HEK293 (cell line): Measurements from ENCODE around the gene NAPG.
"Not testable (repeated sequence)": the region's sequence is repeated elsewhere in the genome, so short reads cannot be mapped to it uniquely, and the experiment has no call there.

Experiments
- CTCF ChIA-PET: fragments of 350-600 bp; formaldehyde crosslinking; extraction: SDS; loops from one replicate; lab custom pipeline; 2021; ENCODE audit warnings: antibody characterized with exemption; lab: Yijun Ruan, JAX
- POLR2A ChIA-PET: fragments of 300-600 bp; formaldehyde crosslinking; extraction: SDS; loops from one replicate; lab custom pipeline; 2020; ENCODE audit warnings: antibody characterized with exemption, inconsistent platforms; lab: Yijun Ruan, JAX
- H3K27ac ChIP-seq: fragments of 200-500 bp; sonication (Bioruptor generic); 2 replicates; pipeline ENCODE4 v1.5.1; 2014; ENCODE audit warnings: low read depth, low read length, control low read depth, inconsistent platforms; ENCODE audit errors: extremely low read depth
- H3K36me3 ChIP-seq, 2 experiments: fragments of 200-500 bp in 1 of 2; sonication (Bioruptor generic) in 1 of 2; 1 replicate in 1 of 2; 2 replicates in 1 of 2; pipeline ENCODE4 v1.5.1; 2014 to 2017; ENCODE audit warnings: inconsistent platforms in 2 of 2, low read length in 2 of 2; ENCODE audit not compliant: control insufficient read depth in 2 of 2, insufficient read depth in 1 of 2
- H3K4me1 ChIP-seq: fragments of 200-500 bp; sonication (Bioruptor generic); 2 replicates; pipeline ENCODE4 v1.5.1; 2014; ENCODE audit warnings: mild to moderate bottlenecking, low read length, inconsistent platforms; ENCODE audit not compliant: control insufficient read depth, insufficient read depth
- H3K4me3 ChIP-seq: 2 replicates; pipeline ENCODE4 v1.5.1; 2011; ENCODE audit warnings: low read depth, mild to moderate bottlenecking, control low read depth, low read length, moderate library complexity
- H3K9me3 ChIP-seq: fragments of 200-500 bp; sonication (Bioruptor generic); 2 replicates; pipeline ENCODE4 v1.5.1; 2014; ENCODE audit warnings: low read depth, low read length, inconsistent platforms; ENCODE audit not compliant: control insufficient read depth, insufficient read depth
- BCL11A ChIP-seq: fragments of 450-650 bp; formaldehyde crosslinking; IDR thresholded peaks from 2 replicates; pipeline ENCODE4 v1.5.1; 2016; ENCODE audit warnings: low read depth, missing biosample characterization, missing genetic modification characterization
- MZF1 ChIP-seq: fragments of 450-650 bp; formaldehyde crosslinking; IDR thresholded peaks from 2 replicates; pipeline ENCODE4 v1.5.1; 2017; ENCODE audit warnings: missing biosample characterization, missing genetic modification characterization, borderline replicate concordance
- PRDM1 ChIP-seq: fragments of 450-650 bp; formaldehyde crosslinking; IDR thresholded peaks from 2 replicates; pipeline ENCODE4; 2016; ENCODE audit warnings: missing biosample characterization, missing genetic modification characterization
- TRIM28 ChIP-seq: IDR thresholded peaks from 2 replicates; pipeline ENCODE4 v1.6.1; 2011; ENCODE audit warnings: low read length, control low read depth, borderline replicate concordance
- ZBTB26 ChIP-seq: fragments of 450-650 bp; formaldehyde crosslinking; optimal IDR thresholded peaks from 2 replicates; pipeline ENCODE3; 2016; ENCODE audit warnings: missing biosample characterization, mild to moderate bottlenecking, missing genetic modification characterization
- ZBTB44 ChIP-seq: fragments of 450-650 bp; IDR thresholded peaks from 2 replicates; pipeline ENCODE4 v1.5.1; 2018; ENCODE audit warnings: missing biosample characterization, mild to moderate bottlenecking, missing genetic modification characterization
- ZBTB7A ChIP-seq: fragments of 450-650 bp; formaldehyde crosslinking; IDR thresholded peaks from 2 replicates; pipeline ENCODE4 v1.5.1; 2016; ENCODE audit warnings: low read depth, missing biosample characterization, missing genetic modification characterization
- ZNF112 ChIP-seq: fragments of 450-650 bp; formaldehyde crosslinking; IDR thresholded peaks from 2 replicates; pipeline ENCODE4 v1.5.0; 2017; ENCODE audit warnings: missing biosample characterization, missing genetic modification characterization
- ZNF248 ChIP-seq: fragments of 450-650 bp; formaldehyde crosslinking; IDR thresholded peaks from 2 replicates; pipeline ENCODE4 v1.5.1; 2017; ENCODE audit warnings: missing biosample characterization, missing genetic modification characterization
- ZNF274 ChIP-seq, 2 experiments: fragments of 200-500 bp in 1 of 2; fragments of 450-650 bp in 1 of 2; sonication (Bioruptor generic) in 1 of 2; formaldehyde crosslinking in 1 of 2; IDR thresholded peaks; 2 replicates each; pipeline versions ENCODE4 v1.5.1 to v1.6.1; 2014 to 2016; ENCODE audit warnings: borderline replicate concordance in 1 of 2, inconsistent platforms in 1 of 2, low read length in 1 of 2, missing biosample characterization in 1 of 2, missing genetic modification characterization in 1 of 2
- ZNF302 ChIP-seq: fragments of 450-650 bp; formaldehyde crosslinking; IDR thresholded peaks from 2 replicates; pipeline ENCODE4 v1.5.1; 2016; ENCODE audit warnings: missing biosample characterization, missing genetic modification characterization, low read depth
- ZNF398 ChIP-seq: fragments of 450-650 bp; formaldehyde crosslinking; IDR thresholded peaks from 2 replicates; pipeline ENCODE4 v1.5.1; 2017; ENCODE audit warnings: missing biosample characterization, missing genetic modification characterization
- ZNF514 ChIP-seq: fragments of 450-650 bp; formaldehyde crosslinking; IDR thresholded peaks from 2 replicates; pipeline ENCODE4 v1.5.1; 2016; ENCODE audit warnings: missing biosample characterization, missing genetic modification characterization
- ZNF529 ChIP-seq: fragments of 450-650 bp; formaldehyde crosslinking; IDR thresholded peaks from 2 replicates; pipeline ENCODE4 v1.5.1; 2017; ENCODE audit warnings: missing genetic modification characterization, missing biosample characterization; ENCODE audit not compliant: insufficient replicate concordance
- ZNF701 ChIP-seq: fragments of 450-650 bp; formaldehyde crosslinking; IDR thresholded peaks from 2 replicates; pipeline ENCODE4 v1.5.1; 2016; ENCODE audit warnings: missing biosample characterization, missing genetic modification characterization
- ZSCAN23 ChIP-seq: fragments of 450-650 bp; formaldehyde crosslinking; IDR thresholded peaks from 2 replicates; pipeline ENCODE4 v1.5.1; 2016; ENCODE audit warnings: missing biosample characterization, missing genetic modification characterization
- ZSCAN30 ChIP-seq: fragments of 450-650 bp; IDR thresholded peaks from 2 replicates; pipeline ENCODE4 v1.5.1; 2018; ENCODE audit warnings: missing biosample characterization, mild to moderate bottlenecking, missing genetic modification characterization, moderate library complexity
- TF ChIP-seq, protein P1 (sequence below): fragments of 450-650 bp; formaldehyde crosslinking; IDR thresholded peaks from 2 replicates; pipeline ENCODE4 v1.5.1; 2016; ENCODE audit warnings: missing biosample characterization, missing genetic modification characterization, borderline replicate concordance

NAPG gene

DNA sequence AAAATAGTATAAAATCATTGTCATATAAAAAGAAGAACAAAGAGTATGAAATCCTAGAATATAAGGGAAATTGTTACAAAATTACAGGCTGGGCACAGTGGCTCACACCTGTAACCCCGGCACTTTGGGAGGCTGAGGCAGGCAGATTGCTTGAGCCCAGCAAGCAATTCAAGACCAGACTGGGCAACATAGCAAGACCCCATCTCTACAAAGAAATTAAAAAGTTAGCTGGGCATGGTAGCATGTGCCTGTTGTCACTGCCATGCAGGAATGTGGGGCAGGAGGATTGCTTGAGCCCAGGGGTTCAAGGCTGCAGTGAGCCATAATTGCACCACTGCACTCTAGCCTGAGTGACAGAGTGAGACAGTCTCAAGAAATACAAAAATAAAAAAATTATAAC is 44.8 kb downstream of the NAPG start (continued):
- TF ChIP-seq ZNF248 (tag by site-specific recombination) (no peak), ZNF274 (IDR thresholded peaks at IDR 0.05; ENCODE audit: low read length) (no peak), ZNF274 (tag by site-specific recombination; IDR thresholded peaks at IDR 0.05; ENCODE audit: borderline replicate concordance) (no peak), ZNF398 (tag by site-specific recombination) (no peak)

DNA sequence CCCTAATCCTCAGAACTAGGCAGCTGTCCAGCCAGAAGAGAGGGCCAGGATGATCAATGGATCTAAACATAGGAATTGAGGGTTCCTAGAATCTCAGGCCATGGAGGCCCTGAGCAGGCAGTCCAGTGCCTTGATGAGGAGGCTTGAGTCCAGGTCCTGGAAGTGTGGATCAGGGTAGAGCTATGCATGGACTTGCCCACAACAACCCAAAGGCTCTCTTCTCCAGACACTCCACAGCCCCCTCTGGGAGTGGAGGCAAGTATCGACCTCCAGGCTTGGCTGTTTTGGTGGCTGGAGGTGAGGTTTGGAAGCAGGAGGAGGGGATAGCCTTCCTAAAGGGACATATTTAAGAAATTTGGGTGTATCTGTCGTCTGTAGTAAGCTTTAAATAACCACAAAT is 45.7 kb downstream of the NAPG start:
- Histone ChIP-seq H3K27ac (no peak overlapping the region), H3K4me1 (no peaks in the 10 kb centered on the region), H3K9me3 (no peaks in the 10 kb centered on the region), H3K36me3 (no peaks in the 10 kb centered on the region), H3K4me3 (no peak overlapping the region)
- TF ChIP-seq ZNF514 (tag by site-specific recombination) (no peak), ZNF529 (tag by site-specific recombination) (no peak), ZNF701 (tag by site-specific recombination) (no peak), MZF1 (no peak), ZNF302 (tag by site-specific recombination) (no peak), ZSCAN30 (no peak), ZBTB26 (tag by site-specific recombination) (no peak), TRIM28 (no peak), PRDM1 (tag by site-specific recombination) (no peak), BCL11A (tag by site-specific recombination) (no peak), ZBTB7A (no peak), ZBTB44 (tag by site-specific recombination) (no peak), ZSCAN23 (tag by site-specific recombination) (no peak), ZNF112 (tag by site-specific recombination) (no peak)
- TF ChIP-seq, protein P1, sequence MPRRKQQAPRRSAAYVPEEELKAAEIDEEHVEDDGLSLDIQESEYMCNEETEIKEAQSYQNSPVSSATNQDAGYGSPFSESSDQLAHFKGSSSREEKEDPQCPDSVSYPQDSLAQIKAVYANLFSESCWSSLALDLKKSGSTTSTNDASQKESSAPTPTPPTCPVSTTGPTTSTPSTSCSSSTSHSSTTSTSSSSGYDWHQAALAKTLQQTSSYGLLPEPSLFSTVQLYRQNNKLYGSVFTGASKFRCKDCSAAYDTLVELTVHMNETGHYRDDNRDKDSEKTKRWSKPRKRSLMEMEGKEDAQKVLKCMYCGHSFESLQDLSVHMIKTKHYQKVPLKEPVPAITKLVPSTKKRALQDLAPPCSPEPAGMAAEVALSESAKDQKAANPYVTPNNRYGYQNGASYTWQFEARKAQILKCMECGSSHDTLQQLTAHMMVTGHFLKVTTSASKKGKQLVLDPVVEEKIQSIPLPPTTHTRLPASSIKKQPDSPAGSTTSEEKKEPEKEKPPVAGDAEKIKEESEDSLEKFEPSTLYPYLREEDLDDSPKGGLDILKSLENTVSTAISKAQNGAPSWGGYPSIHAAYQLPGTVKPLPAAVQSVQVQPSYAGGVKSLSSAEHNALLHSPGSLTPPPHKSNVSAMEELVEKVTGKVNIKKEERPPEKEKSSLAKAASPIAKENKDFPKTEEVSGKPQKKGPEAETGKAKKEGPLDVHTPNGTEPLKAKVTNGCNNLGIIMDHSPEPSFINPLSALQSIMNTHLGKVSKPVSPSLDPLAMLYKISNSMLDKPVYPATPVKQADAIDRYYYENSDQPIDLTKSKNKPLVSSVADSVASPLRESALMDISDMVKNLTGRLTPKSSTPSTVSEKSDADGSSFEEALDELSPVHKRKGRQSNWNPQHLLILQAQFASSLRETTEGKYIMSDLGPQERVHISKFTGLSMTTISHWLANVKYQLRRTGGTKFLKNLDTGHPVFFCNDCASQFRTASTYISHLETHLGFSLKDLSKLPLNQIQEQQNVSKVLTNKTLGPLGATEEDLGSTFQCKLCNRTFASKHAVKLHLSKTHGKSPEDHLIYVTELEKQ (tag by site-specific recombination), result no peak
- ChIA-PET CTCF (interaction anchor here (0.6 to 0.9 kb wide), 2 partner anchors 9 to 537 kb away, joined by 3 to 4 read pairs; no protein-coding TSS in a partner anchor), POLR2A (no interaction called here)

DNA sequence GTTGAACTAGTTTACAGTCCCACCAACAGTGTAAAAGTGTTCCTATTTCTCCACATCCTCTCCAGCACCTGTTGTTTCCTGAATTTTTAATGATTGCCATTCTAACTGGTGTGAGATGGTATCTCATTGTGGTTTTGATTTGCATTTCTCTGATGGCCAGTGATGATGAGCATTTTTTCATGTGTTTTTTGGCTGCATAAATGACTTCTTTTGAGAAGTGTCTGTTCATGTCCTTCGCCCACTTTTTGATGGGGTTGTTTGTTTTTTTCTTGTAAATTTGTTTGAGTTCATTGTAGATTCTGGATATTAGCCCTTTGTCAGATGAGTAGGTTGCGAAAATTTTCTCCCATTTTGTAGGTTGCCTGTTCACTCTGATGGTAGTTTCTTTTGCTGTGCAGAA is 47.4 kb downstream of the NAPG start:
- H3K9me3 ChIP-seq, H3K4me1 ChIP-seq, H3K4me3 ChIP-seq, H3K27ac ChIP-seq, POLR2A ChIA-PET, CTCF ChIA-PET, H3K36me3 ChIP-seq: not testable (repeated sequence)

- H3K27ac ChIP-seq, CTCF ChIA-PET, POLR2A ChIA-PET, H3K9me3 ChIP-seq, H3K36me3 ChIP-seq, H3K4me1 ChIP-seq, H3K4me3 ChIP-seq: not testable (repeated sequence)
Measured at GRCh38 chr18:10574412-10574811, 48.6 kb downstream of the NAPG start.
